MM.1S (cell line): ENCODE measurements around the gene TSHR.

ENCODE experiments used
- CTCF ChIP-seq: fragments of 300-600 bp; sonication (generic); IDR thresholded peaks from 2 replicates; pipeline ENCODE4 v1.5.1; 2016; ENCODE audit warnings: antibody characterized with exemption, low read length, mixed read lengths
- EZH2phosphoT487 ChIP-seq: fragments of 300-600 bp; sonication (generic); IDR thresholded peaks from 2 replicates; pipeline ENCODE4 v1.6.1; 2018; ENCODE audit warnings: antibody characterized with exemption, low read length

- TF ChIP-seq CTCF (no peak), EZH2phosphoT487 (no peak)
These were observed 111.7 kb downstream of the TSHR start for GRCh38 chr14:81067156-81067555.
